ENCODE results near the gene BEX3.

The BEX3 gene

DNA sequence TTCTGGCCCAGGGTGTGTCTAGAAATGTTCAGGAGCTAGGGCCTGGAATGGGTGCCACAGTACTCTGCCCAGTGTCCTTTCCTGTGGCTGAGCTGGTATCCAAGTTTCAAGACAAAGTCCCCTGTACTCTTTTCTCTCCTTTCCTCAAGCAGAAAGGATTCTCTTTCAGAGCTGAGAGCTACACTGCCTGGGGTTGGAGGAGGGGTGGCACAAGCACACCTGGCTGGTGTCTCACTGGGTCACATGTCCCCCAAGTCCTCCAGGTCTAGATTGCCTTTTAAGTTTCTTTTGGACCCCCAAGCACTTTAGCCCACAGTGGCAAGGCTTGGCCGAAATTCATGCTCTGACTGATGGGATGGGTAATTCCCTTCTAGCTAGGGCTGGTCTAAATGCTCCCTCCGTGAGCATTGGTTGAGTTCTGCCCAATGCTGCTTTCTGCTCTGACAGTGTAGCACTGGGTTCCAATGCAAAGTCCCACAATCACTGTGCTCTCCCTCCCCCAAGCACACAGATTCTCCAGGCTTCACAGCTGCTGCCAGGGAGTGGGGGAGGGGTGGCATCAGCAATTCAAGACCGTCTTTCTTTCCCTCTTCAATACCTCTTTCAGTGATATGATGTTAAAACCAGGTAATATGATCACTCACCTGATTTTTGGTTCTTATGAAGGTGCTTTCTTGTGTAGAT lies 47.8 kb downstream of the BEX3 start:
- DNase-seq (ENCODE audit: low read depth, low spot score), result no peak
